GM18868 (cell line): ENCODE results near the gene F7.
"Not testable (repeated sequence)": the region's sequence is repeated elsewhere in the genome, so short reads cannot be mapped to it uniquely, and the experiment has no call there.

Experiments used
- ATAC-seq: cut with Tn5 transposase; IDR thresholded peaks from one replicate; pipeline ENCODE4 v1.9.1; 2021; ENCODE audit warnings: mild to moderate bottlenecking, moderate library complexity; ENCODE audit not compliant: unreplicated experiment

F7 gene

DNA sequence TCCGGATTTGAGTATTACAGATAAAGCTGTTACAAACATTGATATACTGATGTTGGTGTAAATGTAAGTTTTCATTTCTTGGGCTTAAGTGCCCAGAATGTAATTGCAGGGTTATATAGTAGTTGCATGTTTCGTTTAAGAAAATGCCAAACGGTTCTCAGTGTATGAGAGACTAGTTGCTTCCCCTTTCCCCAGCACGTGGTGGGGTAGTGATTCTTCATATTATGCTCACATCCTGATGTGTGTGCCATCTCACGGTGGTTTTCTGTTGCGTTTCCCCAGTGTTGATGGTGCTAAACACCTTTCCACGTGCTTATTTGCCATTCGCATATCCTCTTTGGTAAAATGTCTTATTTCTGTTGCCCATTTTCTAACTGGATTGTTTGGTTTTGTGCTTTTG lies 34.7 kb upstream of the F7 start:
- no peak for ATAC-seq

DNA sequence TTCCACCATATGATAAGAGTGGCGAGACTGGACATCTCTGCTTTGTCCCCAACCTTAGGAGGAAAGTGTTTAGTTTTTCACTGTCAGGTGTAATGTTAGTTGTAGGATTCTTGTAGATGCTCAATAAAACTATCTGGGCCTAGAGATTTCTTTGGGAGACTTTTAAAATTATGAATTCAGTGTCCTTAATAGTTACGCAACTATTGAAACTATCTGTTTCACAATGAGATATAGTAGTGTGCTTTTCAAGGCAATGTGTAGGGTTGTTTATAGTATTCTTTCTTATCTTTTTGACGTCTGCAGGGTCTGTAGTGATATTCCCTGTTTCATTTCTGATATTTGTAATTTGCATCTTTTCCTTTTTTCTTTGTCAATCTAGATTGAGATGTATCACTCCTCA lies 33.2 kb upstream of the F7 start:
- ATAC-seq = no peak

DNA sequence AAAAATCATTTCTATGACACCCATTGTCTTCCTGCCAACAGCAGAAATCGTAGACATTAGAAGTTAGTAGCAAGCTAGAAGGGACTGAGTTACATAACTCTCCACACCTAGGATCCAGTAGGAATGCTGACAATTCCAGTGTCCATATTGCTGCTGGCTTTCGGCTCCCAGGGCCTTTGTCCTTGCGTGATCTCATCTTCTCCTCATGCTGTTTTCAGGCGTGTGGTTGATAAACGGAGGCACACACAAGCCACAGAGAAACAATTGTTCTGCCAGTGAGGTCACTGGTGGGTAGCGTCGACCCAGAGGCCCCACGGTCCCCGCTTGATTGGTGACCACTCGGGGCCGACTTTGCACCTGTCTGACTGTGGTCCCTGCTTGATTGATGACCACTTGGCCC lies 31.6 kb upstream of the F7 start:
- ATAC-seq = no peak

DNA sequence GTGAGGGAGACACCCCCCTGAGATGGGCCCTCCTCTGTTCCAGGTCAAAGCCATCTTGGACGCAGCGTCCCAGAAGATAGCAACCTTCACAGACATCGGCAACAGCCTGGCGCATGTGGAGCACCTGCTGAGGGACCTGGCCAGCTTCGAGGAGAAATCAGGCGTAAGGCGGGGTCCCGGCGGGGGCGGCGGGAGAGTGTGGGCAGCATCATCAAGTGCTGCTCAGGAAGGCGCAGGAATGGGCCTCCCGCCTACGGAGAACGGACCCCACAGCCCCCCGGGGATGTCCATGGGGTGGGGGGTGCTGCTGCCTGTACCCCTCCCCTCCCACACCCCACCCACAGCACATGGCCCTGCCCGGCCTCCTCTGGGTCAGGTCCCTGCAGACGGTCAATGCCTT lies 31.2 kb upstream of the F7 start:
- ATAC-seq = no peak

DNA sequence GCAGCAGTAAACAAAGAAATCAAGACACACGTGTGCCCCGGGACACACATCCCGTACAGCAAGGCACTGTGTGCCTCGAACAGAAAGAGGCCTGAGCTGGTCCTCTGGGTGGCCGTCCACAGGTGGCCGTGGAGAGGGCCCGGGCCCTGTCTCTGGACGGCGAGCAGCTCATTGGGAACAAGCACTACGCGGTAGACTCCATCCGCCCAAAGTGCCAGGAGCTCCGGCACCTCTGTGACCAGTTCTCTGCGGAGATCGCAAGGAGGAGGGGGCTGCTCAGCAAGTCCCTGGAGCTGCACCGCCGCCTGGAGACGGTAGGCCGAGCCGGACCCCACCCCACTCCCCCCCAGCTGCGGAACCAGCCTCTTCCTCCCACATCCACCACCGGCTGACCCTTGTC lies 30.7 kb upstream of the F7 start:
- no peak for ATAC-seq

DNA sequence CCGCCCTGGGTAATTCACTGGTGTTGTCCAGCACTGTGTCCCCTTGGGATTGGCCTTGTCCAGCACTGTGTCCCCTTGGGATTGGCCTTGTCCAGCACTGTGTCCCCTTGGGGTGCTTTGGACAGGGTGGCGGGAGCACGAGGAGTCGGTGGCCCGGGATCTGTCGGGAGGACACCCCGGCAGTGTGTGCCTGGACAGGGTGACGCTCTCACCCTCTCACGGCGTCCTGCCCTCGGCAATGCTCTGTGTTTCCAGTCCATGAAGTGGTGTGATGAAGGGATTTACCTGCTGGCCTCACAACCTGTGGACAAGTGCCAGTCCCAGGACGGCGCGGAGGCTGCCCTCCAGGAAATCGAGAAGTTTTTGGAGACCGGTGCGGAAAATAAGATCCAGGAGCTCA lies 29.9 kb upstream of the F7 start:
- no peak for ATAC-seq

DNA sequence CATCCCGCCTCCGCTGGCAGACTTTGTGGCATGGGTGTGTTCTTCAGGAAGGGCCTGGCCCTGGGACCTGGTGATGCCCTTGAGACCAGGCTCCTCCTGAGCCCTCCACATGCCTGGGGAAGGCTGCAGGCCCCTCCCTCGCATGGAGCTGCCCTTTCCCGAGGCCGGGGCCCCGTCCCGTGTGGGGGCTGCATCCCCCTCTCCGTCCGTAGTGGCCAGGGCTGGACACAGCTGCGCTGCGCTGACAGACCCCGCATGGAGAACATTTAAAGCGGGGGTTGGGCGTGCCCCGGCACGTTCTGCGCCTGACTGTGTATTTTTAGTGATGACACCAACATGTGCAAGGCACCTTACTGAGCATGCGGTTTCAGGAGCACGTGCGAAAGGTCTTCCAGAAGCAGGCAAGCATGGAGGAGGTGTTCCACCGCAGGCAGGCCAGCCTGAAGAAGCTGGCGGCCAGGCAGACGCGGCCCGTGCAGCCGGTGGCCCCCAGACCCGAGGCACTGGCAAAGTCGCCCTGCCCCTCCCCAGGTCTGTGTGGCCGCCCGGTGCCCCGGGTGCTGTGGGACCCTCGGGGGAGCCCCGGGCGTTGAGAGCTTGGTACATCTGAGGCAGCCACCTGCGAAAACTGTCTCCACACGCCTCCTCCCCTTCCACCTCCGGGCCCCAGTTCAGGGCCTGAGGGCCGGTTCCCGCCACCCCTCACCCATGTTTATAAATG lies 28.8 kb upstream of the F7 start:
- no peak for ATAC-seq

DNA sequence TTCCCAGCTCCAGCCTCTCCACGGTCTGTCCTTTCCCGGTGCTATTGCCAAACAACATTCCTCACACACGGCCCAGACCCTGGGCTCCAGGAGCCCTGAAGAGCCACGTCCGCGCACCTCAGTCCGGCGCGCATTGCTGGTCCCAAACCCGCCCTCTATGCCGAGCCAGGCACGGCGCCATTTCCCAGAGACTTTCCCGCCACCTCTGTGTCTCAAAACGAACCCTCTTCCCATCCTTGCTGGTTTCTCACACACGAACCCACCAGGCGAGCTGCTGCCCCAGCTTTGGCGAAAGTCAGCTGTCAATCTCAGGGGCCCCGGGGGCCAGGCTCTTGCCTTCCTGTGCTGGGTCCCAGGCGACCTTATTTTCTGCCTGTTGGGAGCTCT lies 28.0 kb upstream of the F7 start:
- ATAC-seq = no peak

DNA sequence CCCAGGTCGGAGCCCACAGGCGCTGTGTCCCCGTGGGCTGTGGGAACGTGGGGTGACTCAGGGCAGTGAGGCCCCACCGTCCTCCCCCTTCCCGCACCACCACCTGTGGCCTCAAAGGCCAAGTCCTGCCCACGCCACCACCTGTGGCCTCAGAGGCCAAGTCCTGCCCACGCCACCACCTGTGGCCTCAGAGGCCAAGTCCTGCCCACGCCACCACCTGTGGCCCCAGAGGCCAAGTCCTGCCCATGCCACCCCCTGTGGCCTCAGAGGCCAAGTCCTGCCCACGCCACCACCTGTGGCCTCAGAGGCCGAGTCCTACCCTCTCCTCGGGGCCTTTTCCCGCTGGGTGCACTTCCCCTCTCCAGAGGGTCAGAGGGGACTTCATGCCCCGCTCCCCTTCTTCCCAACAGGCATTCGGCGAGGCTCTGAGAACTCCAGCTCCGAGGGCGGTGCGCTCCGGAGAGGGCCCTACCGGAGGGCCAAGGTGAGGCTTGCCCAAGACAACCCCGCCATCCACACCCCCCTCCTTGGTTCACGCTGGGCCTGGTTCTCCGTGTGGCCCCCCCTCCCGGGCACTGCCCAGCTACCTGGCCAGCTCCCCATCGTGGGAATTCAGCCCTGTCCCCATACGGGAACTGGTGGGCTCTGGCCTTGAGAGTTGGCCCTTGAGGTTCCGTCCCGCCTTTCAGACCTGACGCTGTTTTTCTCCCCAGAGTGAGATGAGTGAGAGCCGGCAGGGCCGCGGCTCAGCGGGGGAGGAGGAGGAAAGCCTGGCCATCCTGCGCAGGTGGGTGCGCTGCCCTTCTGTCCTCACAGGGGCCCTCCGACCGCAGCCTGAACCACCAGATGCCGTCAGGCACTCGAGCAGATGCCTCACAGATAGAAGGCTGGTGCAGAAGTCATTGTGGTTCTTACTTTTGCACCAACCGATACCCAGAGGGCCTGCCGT lies 27.4 kb upstream of the F7 start:
- no peak for ATAC-seq

DNA sequence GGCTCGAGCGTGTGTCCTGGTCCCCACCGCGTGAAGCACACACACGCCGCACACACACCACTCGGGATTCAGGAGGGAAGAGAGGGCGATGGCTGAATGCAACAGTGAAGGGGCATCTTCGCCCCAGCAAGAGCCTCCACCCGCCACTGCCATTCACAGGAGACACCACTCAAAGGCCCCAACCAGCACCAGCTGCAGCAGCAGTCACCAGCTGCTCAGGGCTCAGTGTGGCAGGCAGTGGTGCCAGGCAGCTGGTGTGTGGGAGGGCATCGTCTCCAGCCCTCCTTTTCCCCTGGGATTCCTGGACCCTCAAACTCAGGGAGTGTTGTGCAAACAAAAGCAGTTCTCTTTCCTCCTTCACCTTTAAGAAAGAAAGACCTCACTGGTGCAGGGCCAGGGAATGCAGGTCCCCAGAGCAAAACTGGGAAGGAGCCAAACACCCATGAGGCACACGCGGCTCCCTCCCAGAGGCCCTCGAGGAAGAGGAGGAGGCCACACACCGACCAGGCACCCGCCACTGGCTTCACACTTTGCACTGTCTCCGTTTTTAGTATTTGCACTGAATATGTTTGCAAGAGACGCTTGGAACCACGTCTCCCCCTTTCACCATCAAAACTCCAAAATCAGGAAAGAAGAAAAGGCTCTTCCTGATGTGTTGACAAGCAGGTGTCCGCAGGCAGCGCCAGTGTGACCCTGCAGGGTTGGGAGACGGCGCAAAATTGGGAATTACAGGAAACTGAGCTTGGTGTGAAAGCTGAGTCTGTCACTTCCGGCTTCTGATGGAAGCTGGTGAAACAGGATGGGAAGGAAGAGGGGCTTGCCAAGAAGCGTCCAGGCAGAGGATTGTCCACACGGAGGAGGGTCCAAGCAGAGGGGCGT lies 26.4 kb upstream of the F7 start:
- ATAC-seq = no peak

DNA sequence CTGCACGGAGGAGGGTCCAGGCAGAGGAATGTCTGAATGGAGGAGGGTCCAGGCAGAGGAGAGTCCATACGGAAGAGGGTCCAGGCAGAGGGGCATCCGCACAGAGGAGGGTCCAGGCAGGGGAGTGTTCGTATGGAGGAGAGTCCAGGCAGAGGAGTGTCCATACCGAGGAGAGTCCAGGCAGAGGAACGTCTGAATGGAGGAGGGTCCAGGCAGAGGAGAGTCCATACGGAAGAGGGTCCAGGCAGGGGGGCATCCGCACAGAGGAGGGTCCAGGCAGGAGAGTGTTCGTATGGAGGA lies 25.9 kb upstream of the F7 start:
- ATAC-seq = not testable (repeated sequence)

DNA sequence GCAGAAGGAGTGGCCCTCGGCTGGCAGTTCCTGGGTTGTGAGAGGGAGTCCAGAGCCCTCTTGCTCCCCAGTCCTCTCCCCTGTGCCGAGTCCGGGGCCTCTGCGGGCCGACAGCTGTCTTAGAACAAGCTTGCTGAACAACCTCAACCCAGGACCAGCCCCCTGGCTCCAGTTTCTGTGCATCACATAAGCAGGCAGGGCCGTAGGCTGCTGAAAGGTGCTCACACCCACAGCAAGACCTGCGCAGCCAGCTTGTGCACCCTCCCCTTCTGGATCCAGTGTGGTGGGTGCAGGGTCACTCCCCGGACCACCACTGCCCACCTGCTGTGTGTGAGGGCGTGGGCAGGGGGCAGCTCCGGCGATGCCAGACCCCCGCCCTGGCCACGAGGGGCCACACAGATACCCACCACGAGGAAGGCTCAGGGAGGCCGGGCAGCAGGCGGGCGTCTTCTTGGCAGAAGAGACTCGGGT lies 25.2 kb upstream of the F7 start:
- ATAC-seq = no peak

DNA sequence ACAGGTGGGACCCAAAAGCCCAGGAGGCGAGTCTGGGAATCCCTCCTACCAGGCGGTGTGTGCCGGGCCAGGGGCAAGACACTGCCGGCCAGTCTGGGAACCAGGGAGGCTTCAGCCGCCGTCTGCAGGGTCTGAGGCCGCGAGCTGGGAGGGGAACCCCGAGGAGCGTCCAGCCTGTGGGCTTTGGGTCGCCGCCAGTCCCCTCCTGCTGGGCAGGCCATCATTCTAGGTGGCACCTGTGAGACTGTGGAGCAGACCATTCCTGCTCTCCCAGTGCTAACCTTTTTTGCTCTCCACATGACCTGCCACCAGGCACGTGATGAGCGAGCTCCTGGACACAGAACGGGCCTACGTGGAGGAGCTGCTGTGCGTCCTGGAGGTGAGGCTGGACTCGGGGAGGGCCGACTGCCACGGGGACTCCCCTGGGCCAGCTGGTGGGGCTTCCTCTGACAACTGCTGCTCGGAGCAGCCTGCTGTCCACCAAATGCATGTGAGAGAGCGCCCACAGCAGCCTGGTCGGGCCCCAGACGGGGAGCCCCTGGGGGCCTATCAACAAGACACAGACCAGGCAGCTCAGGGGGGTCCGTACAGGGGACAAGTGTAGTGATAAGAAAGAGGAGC lies 24.6 kb upstream of the F7 start:
- no peak for ATAC-seq

DNA sequence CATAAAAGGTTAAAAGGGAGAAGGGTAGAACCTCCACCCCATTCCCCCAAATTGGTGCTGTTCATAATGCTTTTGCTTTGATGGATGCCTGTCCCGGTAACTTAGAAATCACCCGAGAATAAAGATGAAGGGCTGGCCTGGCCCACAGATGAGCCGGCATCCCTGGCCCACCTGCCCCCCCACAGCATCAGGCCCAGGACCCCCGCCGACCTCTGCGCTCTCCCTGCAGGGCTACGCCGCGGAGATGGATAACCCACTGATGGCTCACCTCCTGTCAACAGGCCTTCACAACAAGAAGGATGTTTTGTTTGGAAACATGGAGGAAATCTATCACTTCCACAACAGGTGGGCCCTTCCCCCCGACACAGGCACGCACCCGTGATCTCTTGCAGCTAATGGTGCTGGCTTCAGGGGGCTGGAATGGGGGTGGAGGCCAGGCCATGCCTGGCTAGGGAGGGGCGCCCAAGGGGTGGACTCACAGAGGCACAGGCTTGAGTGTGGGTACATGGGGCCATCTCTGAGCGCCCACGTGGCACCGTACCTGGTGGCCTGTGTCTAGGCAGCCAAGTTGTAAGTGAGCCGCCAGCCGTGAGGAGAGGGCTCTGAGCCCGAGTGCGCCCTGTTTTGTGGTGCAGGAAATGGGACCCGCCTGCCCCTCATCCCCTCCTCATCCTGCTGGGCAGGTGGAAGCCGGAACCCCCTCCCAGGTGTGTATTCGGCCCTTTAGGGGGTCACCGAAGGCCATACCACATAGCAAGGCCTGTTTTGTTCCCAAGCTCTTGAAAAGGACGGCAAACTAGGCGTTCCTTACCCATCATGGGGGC lies 23.2 kb upstream of the F7 start:
- ATAC-seq = no peak

DNA sequence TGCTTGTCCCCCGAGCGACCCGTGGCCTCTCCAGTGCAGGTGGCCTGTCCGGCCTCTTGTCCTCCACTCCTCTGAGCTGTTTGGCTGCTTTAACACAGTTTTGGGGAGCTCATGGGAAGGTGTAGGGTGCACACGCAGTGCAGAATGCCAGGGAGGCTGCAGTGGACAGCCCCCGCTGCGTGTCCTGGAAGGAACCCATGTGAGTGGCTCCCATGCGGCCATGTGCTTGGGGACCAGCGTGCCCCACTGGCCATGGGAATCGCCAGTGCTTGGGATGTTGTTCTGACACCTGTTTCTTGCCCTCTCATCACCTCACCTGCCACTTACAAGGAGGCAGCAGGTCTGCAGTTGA lies 22.6 kb upstream of the F7 start:
- no peak for ATAC-seq

DNA sequence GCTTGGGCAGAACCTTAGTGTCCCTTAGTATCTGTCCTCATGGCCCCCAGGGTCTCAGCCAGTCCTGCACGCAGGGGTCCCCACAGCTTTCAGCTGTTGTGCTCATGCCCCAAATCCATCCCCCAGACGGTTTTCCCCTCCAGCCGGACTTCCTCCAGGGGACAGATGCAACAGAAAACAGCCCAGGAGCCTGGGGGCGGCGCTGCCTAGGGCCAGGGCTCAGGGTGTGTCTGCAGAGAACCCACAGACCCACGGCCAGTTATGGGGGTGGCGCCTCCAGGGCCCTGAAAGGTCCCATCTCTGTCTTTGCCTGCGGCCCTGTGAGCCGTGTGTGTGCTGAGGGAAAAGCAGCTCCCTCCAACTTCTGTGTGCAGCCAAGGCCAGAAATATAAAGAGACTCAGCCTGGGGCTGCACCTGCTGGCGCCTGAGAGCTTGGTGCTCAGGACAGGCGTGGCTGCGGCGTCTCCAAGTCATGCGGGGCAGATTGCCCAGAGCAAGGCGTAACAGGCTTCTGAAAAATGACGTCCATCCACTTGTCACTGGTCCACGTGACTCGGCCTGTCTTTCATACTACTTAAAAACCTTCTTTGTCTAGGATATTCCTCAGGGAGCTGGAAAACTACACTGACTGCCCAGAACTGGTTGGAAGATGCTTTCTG lies 22.1 kb upstream of the F7 start:
- no peak for ATAC-seq

DNA sequence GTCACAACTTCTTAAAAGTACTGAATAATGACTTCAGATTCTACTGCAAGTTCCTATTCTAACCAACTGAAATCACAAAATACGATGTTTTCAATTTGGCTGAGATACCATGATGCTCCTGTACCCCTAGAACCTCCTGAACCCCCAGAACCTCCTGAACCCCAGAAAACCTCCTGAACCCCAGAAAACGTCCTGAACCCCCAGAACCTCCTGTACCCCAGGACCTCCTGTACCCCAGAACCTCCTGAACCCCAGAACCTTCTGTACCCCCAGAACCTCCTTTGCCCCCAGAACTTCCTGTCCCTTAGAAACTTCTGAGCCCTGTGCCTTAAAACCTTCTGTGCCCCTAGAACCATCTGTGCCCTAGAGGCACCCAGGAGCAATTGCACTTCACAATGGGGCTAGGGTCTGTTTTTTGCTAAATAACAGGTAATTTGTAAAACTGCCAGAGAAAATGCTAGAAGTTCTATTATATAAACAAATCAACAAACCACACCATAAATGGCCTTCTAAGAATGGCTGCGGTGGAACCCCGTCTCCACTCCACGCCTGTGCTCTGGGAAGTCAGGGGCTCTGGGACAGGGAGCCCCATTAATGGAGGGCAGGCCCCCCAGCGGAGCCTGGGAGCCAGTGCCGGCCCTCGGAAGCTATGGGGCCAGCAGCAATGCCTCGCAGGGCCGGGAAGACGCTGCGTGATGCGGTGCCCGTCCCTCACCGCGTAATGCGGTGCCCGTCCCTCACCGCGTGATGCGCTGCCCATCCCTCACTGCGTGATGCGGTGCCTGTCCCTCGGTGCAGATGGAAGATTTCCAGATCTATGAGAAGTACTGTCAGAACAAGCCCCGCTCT lies 21.3 kb upstream of the F7 start:
- ATAC-seq = no peak

DNA sequence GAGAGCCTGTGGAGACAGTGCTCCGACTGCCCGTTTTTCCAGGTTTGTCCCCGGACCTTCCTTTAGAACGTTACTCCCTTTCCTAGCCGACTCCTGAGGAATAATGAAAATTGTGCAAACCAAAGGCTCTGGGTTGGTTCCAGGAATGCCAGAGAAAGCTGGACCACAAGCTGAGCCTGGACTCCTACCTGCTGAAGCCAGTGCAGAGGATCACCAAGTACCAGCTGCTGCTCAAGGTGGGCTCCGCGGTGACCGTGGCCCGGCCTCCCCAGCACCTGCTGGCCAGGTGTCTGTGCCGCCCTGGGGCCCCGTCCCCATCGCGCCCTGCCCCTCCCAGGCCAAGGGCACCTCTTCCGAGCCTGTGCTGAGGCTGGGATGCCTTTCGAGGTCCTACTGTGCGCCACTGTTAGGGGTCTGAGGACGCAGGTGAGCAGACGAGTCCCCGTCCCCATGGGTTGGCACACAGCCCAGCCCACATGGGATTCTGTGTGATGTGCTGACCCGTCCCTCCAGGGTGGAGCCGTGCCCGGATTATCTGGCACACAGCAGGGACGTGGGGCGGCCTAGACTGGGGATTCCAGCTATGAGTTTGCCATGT lies 20.5 kb upstream of the F7 start:
- no peak for ATAC-seq
